ENCODE data around the gene RHOA.
"Not testable (repeated sequence)": the region's sequence is repeated elsewhere in the genome, so short reads cannot be mapped to it uniquely, and the experiment has no call there.

Gene RHOA

GRCh38 chr3:49358884-49359225 is 52.9 kb downstream of the RHOA start:
- DNase-seq, result no peak

DNA sequence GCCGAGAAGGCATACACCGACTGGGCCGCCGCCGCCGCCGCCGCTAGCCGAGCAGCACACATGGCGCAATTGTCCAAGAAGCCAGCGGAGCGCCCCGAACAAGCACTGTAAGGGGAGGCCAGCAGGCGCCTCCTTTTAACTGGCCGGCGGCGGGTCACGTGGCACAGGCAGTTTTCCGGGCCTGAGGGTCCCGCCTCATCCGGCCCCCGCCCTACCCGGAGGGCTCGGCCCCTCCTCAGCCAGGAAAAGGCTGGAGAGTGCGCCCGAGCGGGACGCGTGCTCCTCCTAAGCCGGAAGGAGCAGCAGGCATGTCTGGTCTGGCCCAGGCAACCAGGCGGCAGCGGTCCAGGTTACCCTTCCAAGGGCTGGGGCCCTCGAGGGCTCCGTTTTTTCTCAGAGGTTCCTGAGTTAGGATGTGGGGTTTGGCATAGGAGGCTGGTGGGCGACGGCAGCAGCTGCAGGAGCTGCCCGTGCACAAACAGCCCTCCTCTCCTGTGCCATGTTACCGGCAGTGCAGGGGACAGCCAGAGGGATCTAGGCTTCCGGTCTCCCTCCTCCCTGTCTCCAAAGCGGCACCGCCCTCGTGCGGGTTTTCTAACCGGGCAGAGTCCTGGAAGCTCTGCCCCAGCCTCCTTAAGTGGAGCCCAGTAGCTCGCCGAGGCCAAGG is 53.4 kb downstream of the RHOA start, which contains the start of gene GPX1:
Gene GPX1, minus strand, starts transcription at position 137 of the 667 bp plus-strand sequence. Its CDS starts 75 bp downstream, at position 62.
- peak; percentile 60 for DNase-seq

GRCh38 chr3:49357443-49358216 is 54.1 kb downstream of the RHOA start:
- peak; percentile 2 for DNase-seq

GRCh38 chr3:49357095-49357442 is 54.7 kb downstream of the RHOA start:
- DNase-seq, result not testable (repeated sequence)

DNA sequence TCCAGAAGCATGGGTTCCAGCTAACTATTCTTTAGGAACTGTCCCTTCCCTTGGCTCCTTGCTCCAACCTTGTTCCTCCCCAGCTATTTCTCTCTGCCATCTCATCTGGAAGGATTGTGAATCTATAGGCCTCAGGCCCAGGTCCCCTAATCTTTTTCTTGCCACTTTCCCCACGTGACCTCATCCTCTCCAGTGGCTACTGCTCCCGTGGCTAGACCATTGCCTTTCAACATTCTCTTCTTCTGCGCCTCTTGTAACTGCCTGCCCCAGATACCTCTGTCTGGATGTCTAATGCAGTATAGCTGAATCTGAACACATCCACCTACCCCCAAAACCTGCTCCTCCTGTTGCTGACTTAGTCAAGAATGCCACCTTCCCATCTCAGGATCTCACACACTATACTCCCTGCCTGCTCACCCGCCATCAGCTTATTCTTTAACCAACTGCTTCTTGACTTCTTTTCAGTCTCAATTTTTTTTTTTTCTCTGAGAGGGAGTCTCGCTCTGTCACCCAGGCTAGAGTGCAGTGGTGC is 58.8 kb downstream of the RHOA start:
- DNase-seq, result no peak

GRCh38 chr3:49352281-49352680 is 59.5 kb downstream of the RHOA start:
- no peak for DNase-seq

GRCh38 chr3:49351521-49352011 is 60.2 kb downstream of the RHOA start:
- DNase-seq, result no peak

DNA sequence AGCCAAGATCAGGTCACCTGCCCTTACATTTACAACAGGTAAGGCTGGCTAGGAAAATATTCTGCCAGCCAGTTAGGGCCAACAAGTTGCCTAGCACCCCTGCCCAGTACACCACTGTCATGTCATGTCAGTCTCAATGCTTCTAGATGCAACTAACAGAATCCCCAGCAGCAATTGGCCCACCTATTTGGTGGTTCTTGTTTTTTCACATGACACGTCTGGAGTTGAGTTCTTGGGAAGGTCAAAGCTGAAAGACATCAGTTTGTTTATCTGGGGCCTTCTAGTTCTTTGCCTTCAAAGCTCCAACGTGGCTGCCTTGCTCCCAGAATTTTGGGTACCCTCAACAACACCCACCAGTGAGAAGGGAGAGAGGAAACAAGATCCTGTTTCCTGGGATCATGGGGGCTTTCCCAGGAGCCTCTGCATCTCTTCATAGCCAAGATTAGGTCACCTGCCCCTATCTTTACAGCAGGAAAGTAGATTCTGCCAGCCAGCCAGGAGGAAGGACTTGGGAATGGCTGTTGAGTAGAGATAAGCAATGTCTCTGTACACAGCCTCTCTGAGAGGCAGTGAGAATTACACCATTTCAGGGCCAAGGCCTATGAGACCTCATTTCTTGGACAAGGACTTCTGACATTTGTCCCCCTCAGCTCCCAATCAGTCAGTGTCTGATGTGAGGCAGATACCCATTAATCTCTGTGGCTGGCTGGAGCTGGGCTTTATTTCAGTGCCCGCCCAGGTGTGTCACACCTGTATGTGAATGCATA is 62.2 kb downstream of the RHOA start:
- no peak for DNase-seq

GRCh38 chr3:49348361-49348760 is 63.4 kb downstream of the RHOA start:
- DNase-seq, result not testable (repeated sequence)

DNA sequence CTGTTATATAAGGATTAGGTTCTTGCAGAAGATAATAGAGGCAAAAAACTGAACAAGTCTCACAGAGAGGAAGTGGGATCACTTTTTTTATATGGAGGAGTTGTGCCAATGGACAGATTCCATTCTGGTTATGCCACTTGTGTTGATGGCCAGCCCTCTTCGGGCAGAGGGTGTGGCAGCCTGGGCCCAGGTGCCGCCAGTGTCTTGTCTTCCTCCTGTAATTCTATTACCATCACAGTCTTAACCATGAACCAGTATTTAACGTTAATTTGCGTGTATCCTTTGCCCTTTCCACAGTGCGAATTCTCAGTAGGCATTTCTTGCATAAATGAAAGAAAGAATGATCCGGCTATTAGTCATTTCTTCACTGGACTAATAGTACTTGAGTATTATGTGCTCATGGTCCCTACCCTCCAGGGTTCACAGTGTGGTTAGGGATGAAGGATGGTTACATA is 65.0 kb downstream of the RHOA start:
- no peak for DNase-seq

- DNase-seq, result no peak
These were observed 68.6 kb downstream of the RHOA start for GRCh38 chr3:49343163-49343562.

DNA sequence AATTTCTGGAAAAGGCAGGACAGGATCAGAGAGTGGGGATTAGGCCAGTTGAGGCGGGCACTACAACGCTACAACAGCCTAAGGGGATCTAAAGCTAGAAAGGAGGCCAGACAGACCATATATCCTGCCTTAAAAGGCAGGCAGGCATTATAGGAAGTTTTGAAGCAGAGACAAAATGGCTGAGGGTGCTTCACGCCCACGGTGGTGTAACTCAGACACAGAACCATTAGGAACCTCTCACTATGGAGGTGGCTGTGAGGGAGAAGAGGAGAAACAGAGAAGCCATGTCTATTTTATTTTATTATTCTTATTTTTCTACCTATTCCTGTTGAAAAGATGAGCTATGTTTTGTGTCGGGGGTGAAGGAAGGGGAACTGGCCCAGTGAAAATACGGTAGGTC is 69.8 kb downstream of the RHOA start:
- DNase-seq, result no peak

DNA sequence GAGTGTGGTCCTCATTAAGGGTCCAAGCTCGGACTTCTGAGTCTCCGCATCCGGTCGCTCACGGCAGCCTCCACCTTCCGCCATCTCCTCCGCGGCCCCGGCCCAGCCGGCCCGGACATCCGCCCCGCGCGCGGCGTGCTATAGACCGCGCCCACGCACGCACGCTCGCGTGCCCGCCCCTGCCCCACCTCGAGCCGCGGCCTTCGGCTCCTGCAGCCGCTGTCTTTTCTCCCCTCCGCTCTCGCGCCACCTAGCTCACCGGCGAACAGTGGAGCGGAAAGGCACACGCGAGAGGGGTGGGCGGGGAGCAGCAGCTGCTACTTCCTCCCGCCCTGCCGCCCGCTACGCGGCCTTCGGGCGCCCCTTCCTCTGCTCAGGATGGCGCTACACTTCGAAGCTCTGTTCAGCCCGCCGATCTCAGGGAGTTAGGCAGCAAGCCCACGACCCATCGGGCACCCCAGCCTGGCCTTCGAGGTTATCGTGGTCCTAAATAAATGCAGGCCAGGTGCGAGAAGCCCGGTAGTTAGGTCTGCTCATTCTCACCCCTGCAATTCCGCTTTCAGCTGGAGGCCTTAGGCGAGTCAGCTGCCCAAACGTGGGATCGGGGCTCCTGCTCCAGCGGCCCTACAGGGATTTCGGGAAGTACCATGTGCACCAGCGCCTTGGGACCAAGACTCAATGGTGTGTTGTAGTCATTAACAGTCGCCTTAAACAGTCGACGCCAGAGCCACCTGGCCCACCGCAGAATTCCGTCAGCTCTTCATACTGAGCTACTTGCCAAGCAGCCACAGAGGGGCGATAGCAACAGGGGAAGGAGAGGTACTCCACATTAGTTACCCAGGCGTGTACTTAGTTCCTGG is 71.6 kb downstream of the RHOA start, which contains the start of gene USP4:
Gene USP4, minus strand, starts transcription at position 113 of the 860 bp plus-strand sequence. Its CDS starts 29 bp downstream, at position 84.
- peak; percentile 68 for DNase-seq

- no peak for DNase-seq
These were observed 72.2 kb downstream of the RHOA start for GRCh38 chr3:49339581-49339940.

GRCh38 chr3:49333916-49334633 is 77.7 kb downstream of the RHOA start:
- no peak for DNase-seq

- no peak for DNase-seq
These were observed 78.7 kb downstream of the RHOA start for GRCh38 chr3:49333091-49333490.

GRCh38 chr3:49329186-49329585 is 82.6 kb downstream of the RHOA start:
- DNase-seq, result no peak

DNA sequence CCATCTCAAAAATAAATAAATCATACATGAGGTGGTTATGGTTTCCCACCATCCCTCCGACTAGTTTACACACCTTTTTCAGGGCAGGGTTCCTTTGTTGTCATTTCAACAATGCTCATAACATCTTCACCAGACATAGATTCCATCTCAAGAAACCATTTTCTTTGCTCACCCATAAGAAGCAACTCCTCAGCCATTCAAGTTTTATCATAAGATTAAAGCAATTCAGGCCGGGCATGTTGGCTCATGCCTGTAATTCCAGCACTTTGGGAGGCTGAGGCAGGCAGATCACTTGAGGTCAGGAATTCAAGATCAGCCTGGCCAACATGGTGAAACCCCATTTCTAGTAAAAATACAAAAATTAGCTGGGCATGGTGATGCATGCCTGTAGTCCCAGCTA is 83.4 kb downstream of the RHOA start:
- DNase-seq, result not testable (repeated sequence)

- DNase-seq, result no peak
These were observed 84.3 kb downstream of the RHOA start for GRCh38 chr3:49327485-49327884.

- DNase-seq, result no peak
These were observed 87.0 kb downstream of the RHOA start for GRCh38 chr3:49324768-49325167.

- DNase-seq, result no peak
These were observed 94.9 kb downstream of the RHOA start for GRCh38 chr3:49316696-49317457.

Measured in DMS79 treated with DMSO at 0.1 percent for 48 hours (cell line).